Measurements from ENCODE around the gene MUL1. TPM values are rescaled to one million over a fixed set of nuclear protein-coding genes. Genes with fewer than 3 reads are reported as not detected.

The MUL1 gene
- polyA plus RNA-seq, 2 of the 4 experiments (the other 2 are of a cell fraction) = 20.0 to 24.5 TPM

- no peak for TF ChIP-seq CHD4 (IDR thresholded peaks at IDR 0.05; ENCODE audit: borderline replicate concordance)
- no peak for TF ChIP-seq MAX (IDR thresholded peaks at IDR 0.05)
- no peak for TF ChIP-seq HES2 (IDR thresholded peaks at IDR 0.05)
- TF ChIP-seq, protein P1, sequence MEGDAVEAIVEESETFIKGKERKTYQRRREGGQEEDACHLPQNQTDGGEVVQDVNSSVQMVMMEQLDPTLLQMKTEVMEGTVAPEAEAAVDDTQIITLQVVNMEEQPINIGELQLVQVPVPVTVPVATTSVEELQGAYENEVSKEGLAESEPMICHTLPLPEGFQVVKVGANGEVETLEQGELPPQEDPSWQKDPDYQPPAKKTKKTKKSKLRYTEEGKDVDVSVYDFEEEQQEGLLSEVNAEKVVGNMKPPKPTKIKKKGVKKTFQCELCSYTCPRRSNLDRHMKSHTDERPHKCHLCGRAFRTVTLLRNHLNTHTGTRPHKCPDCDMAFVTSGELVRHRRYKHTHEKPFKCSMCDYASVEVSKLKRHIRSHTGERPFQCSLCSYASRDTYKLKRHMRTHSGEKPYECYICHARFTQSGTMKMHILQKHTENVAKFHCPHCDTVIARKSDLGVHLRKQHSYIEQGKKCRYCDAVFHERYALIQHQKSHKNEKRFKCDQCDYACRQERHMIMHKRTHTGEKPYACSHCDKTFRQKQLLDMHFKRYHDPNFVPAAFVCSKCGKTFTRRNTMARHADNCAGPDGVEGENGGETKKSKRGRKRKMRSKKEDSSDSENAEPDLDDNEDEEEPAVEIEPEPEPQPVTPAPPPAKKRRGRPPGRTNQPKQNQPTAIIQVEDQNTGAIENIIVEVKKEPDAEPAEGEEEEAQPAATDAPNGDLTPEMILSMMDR (IDR thresholded peaks at IDR 0.05) = peak; percentile 86
- TF ChIP-seq ZSCAN20 (CRISPR knock-in tag; IDR thresholded peaks at IDR 0.05) = no peak
- TF ChIP-seq KDM1A (IDR thresholded peaks at IDR 0.05; ENCODE audit: low read depth) = no peak
- TF ChIP-seq HMGXB4 (CRISPR knock-in tag; IDR thresholded peaks at IDR 0.05; ENCODE audit: borderline replicate concordance) = no peak
Observed at GRCh38 chr1:20493839-20494608, 13.9 kb downstream of the MUL1 start (continued).

DNA sequence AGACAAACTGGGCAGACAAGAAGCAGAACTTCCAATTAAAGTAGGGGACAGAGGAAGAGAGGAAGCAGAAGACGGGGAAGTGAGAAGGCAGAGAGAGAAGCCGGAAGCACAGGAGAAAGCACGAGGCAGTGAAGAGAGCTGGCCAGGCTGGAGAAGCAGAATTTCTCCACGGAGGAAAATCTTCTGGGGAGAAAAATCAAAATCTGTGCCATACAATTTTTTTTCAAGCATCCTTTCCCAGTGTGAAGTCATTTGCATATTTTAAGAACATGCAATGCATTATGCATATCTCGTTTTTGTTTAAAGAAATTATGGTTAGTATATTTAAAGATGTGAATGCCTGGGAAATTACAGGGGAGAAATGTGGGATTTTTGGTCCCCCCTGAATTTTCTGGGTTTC lies 14.6 kb downstream of the MUL1 start:
- H3K9me3 ChIP-seq = no peaks in the 10 kb centered on the region
- ATAC-seq = no peak
- DNase-seq (ENCODE audit: low read depth in 1 of 2, low spot score in 1 of 2) = no peak
- no peak for TF ChIP-seq KDM1A (IDR thresholded peaks at IDR 0.05; ENCODE audit: low read depth)
- no peak for TF ChIP-seq NPAS2 (CRISPR knock-in tag; IDR thresholded peaks at IDR 0.05; ENCODE audit: borderline replicate concordance)
- TF ChIP-seq ZFP36 (IDR thresholded peaks at IDR 0.05; ENCODE audit: borderline replicate concordance, partially characterized antibody) = no peak
- no peak for TF ChIP-seq CBX8 (IDR thresholded peaks at IDR 0.05)
- H3K4me1 ChIP-seq = peaks cover 16% of the 10 kb centered on the region
- POLR2A ChIA-PET = no interaction called here
- CTCF ChIA-PET = interaction anchor here (0.7 to 10.9 kb wide), 45 partner anchors 9 to 577 kb away, joined by 3 to 162 read pairs (median 5); partner anchors contain the start of genes CAMK2N1 and MUL1
- H3K27ac ChIP-seq = peak overlapping the region; percentile 67 to 73
- H3K4me3 ChIP-seq = no peak overlapping the region
- H3K4me2 ChIP-seq = no peak overlapping the region; the same call in 2 of the 3 replicates
- WGBS (ENCODE audit: missing lambda C conversion rate) = 45% methylated on average over 5 of the region's 5 CpGs
- FAIRE-seq = no peak

DNA sequence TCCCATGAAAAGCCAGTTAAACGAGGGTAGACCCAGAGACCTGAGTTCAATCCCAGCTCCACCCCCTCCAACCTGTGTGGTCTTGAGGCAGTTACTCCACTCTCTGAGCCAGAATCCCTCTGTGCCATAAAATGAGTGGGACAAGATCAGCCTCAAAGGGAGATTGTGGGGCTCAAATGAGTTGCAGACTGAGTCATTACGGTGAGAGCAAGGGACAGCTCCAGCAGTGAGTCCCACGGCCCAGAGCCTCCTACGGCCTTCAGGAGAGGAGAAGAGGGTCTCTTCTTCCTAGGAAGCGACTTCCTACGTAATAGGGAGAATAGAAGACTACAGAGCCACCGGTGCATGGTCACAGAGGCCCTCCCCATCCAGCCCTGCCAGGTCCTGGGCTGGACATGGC lies 15.2 kb downstream of the MUL1 start:
- Histone ChIP-seq H3K4me1 (peaks cover 16% of the 10 kb centered on the region), H3K9me3 (no peaks in the 10 kb centered on the region), H3K4me2 (no peak overlapping the region), H3K27ac (peak overlapping the region; percentile 67 to 73; a peak in 4 of 6 replicates), H3K4me3 (no peak overlapping the region)
- ChIA-PET POLR2A (no interaction called here), CTCF (interaction anchor here (0.7 to 10.9 kb wide), 20 partner anchors 8 to 571 kb away, joined by 3 to 162 read pairs (median 8); partner anchors contain the start of gene CAMK2N1)
- DNase-seq (ENCODE audit: low read depth in 1 of 2, low spot score in 1 of 2) = no peak
- FAIRE-seq = no peak
- no peak for ATAC-seq
- WGBS (ENCODE audit: missing lambda C conversion rate) = 71% methylated on average over 7 of the region's 7 CpGs
- TF ChIP-seq GATA3 (IDR thresholded peaks at IDR 0.05; ENCODE audit: borderline replicate concordance) (no peak), HDAC2 (IDR thresholded peaks at IDR 0.05) (no peak), EHMT2 (IDR thresholded peaks at IDR 0.05; ENCODE audit: low read depth) (no peak), SMC3 (IDR thresholded peaks at IDR 0.05) (no peak), HMGXB4 (CRISPR knock-in tag; IDR thresholded peaks at IDR 0.05; ENCODE audit: borderline replicate concordance) (no peak), ZSCAN20 (CRISPR knock-in tag; IDR thresholded peaks at IDR 0.05) (no peak), JUNB (IDR thresholded peaks at IDR 0.05) (no peak), RNF2 (IDR thresholded peaks at IDR 0.05; ENCODE audit: borderline replicate concordance, low read depth) (no peak), PBX3 (IDR thresholded peaks at IDR 0.05) (no peak), NR3C1 (IDR thresholded peaks at IDR 0.05) (no peak), CHD4 (IDR thresholded peaks at IDR 0.05; ENCODE audit: borderline replicate concordance) (no peak), KDM1A (IDR thresholded peaks at IDR 0.05; ENCODE audit: low read depth) (no peak)
- TF ChIP-seq, protein P1 (IDR thresholded peaks at IDR 0.05) = no peak
- TF ChIP-seq, protein P2, sequence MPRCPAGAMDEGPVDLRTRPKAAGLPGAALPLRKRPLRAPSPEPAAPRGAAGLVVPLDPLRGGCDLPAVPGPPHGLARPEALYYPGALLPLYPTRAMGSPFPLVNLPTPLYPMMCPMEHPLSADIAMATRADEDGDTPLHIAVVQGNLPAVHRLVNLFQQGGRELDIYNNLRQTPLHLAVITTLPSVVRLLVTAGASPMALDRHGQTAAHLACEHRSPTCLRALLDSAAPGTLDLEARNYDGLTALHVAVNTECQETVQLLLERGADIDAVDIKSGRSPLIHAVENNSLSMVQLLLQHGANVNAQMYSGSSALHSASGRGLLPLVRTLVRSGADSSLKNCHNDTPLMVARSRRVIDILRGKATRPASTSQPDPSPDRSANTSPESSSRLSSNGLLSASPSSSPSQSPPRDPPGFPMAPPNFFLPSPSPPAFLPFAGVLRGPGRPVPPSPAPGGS (IDR thresholded peaks at IDR 0.05) = no peak
- TF ChIP-seq, protein P3, sequence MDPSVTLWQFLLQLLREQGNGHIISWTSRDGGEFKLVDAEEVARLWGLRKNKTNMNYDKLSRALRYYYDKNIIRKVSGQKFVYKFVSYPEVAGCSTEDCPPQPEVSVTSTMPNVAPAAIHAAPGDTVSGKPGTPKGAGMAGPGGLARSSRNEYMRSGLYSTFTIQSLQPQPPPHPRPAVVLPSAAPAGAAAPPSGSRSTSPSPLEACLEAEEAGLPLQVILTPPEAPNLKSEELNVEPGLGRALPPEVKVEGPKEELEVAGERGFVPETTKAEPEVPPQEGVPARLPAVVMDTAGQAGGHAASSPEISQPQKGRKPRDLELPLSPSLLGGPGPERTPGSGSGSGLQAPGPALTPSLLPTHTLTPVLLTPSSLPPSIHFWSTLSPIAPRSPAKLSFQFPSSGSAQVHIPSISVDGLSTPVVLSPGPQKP (IDR thresholded peaks at IDR 0.05; ENCODE audit: low read depth, low read length) = no peak

Measured in A549 (cell line).